Tongue (tissue), 2 donors: ENCODE measurements around the gene IPPK. TPM values are rescaled to one million over a fixed set of nuclear protein-coding genes. Genes with fewer than 3 reads are reported as not detected.

Experiments
- DNase-seq: peaks from one replicate; pipeline ENCODE4 v3.0.0-alpha.2; 2015
- total RNA-seq: library from RNA; depleted of rRNA; stranded (reverse); fragments of >200 nt; gene quantifications from one replicate; pipeline ENCODE4 v1.2.3, GENCODE V29; 2014

The IPPK gene, protein sequence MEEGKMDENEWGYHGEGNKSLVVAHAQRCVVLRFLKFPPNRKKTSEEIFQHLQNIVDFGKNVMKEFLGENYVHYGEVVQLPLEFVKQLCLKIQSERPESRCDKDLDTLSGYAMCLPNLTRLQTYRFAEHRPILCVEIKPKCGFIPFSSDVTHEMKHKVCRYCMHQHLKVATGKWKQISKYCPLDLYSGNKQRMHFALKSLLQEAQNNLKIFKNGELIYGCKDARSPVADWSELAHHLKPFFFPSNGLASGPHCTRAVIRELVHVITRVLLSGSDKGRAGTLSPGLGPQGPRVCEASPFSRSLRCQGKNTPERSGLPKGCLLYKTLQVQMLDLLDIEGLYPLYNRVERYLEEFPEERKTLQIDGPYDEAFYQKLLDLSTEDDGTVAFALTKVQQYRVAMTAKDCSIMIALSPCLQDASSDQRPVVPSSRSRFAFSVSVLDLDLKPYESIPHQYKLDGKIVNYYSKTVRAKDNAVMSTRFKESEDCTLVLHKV
- total RNA-seq: 12.1 TPM

- DNase-seq: peak; percentile 99
These were observed at the start of gene IPPK for GRCh38 chr9:92669890-92670708. TSS of gene IPPK (minus strand) at chr9:92670131. CDS start at chr9:92669988, 143 bp downstream.

GRCh38 chr9:92719028-92719647, 49.2 kb upstream of the IPPK start:
- DNase-seq: no peak

GRCh38 chr9:92718086-92719001, 48.4 kb upstream of the IPPK start:
- DNase-seq: no peak

- DNase-seq: no peak
These were observed 47.5 kb upstream of the IPPK start for GRCh38 chr9:92717201-92718085.

DNA sequence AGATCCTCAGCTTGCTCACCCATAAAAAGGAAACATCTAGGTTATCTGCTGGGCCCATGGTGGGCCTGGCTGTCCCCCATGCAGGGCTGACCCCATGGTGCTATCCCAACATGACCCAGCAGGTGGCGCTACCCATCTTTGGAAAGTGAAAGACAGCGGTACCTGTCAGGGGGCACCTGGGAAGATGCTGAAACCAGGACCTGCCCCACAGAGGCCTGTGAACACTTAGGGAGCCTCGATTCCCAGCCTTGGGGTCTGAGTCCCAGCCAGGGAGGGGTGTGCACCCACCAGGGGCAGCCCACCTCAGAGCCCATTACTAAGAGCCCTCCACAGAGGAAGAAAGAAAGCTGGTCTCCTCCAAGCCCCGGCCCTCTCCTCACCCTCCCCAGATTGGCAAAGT, 46.6 kb upstream of the IPPK start:
- DNase-seq: peak; percentile 76

DNA sequence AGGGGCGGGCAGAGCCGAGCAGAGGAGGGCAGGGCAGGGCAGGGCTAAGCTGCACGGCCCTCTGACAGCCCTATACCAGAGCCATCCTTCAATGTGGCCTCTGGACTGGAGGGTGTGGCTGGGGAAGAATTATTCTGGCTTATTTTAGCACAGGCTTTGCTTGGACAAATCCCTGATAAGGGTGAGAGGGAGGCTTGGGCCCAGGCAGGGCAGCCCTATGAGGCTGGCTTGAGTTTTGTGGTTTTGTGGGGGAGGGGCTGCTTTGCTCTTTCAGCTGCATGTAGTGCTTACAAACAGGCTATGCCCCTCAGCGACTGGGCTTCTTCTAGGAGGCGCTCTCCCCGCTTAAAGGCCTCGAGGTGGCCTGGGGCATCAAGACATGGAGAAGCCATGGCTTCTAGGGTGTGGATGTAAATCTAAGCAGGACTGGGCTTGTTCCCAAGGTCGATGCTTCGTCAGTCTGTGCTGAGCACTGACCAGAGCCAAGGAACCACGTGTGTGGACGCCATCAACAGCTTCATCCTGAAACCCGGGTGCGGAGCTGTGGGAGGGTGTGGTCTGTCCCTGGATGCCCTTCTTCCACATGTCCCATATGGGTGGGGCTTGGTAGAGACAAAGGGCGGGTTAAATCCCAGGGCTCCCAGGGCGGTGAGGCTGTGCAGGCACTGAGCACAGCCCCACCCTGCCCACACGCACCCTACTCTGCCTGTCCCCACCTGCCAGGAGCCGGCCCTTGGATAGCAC, 45.7 kb upstream of the IPPK start:
- peak; percentile 34 for DNase-seq

DNA sequence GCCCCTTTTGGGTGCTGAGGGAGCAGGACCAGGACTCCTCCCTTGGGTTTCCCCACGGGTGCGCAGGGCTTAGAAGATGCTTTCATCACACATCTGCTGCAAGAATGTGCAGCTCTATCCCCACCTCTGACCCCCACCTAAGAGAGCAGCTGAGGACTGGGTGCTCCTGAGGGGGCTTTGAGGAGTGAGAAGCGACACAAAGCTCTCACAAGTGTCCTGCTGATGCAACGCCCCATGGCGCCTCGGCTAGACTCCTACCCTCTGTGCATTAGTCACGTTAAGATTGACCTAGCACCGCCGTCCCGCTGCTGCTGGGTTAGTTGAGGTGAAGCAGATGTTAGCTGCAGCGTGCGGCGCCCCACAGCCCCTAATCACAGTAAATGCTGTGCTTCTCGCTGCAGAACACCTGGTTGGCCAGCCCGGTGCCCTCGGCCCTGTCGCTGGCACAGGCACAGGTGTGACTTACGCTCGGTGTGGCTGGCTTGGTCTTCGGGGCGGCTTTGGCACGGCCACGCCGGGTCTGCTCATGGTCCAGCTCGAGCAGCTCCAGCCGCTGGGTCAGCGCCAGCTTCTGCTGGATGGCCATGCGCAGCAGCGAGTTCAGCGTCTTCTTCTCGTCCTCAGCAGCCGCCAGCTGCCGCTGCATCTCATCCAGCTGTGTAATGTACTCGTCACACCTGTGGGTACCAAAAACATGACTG, 45.0 kb upstream of the IPPK start:
- DNase-seq: no peak

DNA sequence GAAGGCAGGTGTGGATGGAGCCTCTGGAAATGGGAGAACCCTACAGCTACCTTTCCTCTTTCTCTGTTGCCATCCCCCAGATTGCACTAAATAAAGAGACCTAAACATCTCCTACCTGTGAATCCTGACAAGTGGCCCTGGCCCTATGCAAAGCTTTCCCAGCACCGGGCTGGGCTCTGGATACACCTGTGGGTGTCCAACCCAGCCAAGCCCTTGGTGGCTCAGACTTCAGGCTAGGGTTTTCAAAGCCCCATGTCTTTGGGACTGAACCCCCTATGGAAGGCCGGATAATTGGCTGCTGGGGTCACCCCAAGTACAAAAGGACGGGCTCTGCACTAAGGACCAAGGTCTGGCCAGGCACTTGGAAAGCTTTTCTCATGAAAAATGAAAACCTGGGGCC, 44.1 kb upstream of the IPPK start:
- no peak for DNase-seq

GRCh38 chr9:92713528-92713927, 43.6 kb upstream of the IPPK start:
- no peak for DNase-seq

DNA sequence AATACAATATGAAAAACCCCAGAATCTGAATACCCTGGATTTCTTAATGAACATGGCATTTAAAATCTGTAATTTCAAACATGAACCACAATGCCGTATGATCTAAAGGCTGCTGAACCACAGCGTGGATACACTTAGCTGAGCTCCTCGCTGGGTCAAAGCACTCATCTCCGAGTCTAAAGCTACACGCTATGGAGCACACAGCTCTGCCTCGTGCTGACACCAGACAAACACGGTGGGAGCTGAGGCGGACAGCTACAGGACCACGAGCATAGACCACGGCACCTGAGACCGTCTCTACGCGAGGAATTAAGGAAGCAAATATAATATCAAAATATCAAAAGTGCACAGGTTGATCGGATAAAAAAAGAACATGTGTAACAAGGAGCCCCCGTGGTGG, 42.8 kb upstream of the IPPK start:
- DNase-seq: no peak

DNA sequence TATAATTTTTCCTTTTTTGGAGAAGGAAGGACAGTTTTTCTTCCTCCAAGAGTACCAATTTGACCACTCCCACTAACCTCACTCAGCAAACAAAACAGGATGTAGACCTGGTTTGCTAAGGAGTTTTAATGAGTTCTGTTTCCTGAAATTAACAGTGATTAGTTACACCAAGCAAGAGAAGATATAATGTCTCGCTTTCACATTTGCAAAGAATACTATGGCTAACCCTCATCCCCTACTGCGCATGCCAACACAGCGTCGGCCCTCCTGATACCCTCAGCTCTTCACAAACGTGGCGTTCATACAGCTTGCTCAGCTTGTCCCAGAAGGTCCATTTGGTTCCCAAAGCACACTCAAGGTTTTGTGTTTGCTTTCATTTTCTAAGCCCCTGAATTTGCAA, 41.9 kb upstream of the IPPK start:
- DNase-seq: no peak

DNA sequence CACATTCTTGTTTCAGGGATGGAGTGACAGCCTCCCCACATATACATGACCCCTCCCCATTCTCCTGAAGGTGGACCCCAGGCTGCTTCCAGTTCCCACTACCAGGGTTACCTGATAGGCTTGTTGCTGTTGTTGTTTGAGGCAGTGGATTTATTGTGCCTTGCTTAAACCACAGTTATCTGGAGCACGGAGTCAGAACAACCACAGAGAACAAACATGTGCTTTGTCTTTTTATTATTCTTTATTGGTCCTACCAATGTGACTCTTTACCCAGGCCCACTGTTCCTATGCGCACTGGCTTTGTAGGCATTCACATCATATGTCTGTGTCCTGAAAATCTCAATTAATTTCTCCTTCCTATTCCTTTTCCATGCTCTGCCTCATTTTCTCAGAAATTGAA, 41.2 kb upstream of the IPPK start:
- DNase-seq: no peak

- DNase-seq: no peak
These were observed 40.4 kb upstream of the IPPK start for GRCh38 chr9:92710368-92710767.

GRCh38 chr9:92709954-92710353, 40.0 kb upstream of the IPPK start:
- no peak for DNase-seq

DNA sequence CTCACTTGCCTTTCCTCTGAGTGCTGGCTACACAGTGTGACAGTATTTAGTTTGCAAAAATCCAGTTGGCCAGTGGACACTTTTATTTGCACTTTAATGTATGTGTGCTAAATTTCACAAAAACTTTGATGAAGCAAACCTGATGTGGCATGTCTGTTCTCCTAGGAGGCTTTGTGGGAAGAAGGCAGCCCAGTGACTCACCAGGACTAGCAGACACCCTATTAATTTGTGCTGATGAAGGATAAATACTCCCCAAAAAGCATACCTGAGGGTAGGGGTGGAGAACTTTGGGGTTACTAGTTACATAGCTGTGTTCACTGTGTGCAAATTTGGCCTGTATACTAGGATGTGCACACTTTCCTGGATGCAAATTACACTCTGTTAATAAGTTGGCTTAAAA, 39.3 kb upstream of the IPPK start:
- DNase-seq: no peak

- no peak for DNase-seq
These were observed 37.6 kb upstream of the IPPK start for GRCh38 chr9:92707530-92707929.

DNA sequence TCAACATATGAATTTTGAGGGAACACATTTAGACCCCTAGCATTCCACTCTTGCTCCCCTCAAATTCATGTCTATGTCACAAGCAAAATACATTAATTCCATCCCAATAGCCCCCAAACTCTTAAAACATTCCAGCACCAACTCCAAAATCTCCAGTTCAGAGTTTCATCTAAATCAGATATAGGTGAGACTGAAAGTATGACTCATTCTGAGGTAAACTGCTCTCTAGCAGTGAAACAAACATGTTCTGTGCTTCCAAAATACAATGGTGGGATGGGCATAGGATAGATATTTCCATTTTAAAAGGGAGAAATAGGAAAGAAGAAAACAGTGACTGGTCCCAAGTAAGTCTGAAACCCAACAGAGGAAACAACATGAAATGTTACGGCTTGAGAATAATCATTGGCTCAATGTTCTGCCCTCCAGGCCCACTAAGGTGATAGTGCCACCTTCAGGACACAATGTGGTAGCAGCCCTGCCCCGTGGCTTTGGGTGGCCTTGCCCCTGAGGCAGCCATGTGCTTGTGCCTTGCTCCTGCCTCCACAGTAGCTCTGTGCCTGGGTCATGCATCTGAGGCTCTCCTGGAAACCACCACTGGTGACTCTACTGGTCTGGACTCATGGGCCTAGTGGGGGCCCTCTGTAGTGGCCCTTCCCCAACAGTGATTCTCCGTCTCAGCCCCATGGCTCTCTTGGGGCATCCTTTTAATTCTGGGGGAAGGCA, 36.4 kb upstream of the IPPK start:
- DNase-seq: no peak

DNA sequence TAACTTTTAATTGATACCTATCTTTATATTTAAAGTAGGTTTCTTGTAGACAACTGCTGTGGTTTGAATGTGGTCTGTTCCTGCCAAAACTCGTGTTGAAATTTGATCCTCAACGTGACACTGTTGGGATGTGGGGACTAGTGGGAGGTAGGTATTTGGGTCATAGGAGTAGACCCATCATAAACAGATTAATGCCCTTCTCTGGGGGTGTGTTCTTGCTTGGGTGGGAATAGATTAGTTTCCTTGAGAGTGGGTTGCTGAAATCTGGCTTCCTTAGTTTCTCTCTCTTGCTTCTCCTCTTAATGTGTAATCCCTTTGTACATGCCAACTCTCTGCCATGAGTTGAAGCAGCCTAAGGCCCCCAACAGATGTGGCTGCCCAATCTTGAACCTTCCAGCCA, 34.6 kb upstream of the IPPK start:
- DNase-seq: no peak

DNA sequence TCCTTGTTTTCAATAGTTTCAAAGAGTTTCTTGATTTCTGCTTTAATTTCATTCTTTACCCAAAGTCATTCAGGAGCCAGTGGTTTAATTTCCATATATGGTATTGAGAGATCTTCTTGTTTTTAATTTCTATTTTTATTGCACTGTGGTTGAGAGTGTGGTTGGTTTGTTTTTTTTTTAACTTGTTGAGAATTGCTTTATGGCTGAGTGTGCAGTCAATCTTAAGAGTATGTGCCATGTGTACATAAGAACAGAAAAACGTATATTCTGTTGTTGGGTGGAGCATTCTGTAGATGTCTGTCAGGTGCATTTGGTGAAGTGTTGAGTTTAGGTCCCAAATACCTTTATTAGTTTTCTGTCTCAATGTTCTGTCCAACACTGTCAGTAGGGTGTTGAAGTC, 26.7 kb upstream of the IPPK start:
- DNase-seq: no peak
